Left lung (tissue), 10 donors: ENCODE data around the gene AIM2. TPM values are rescaled to one million over a fixed set of nuclear protein-coding genes. Genes with fewer than 3 reads are reported as not detected.
"Not testable (repeated sequence)": the region's sequence is repeated elsewhere in the genome, so short reads cannot be mapped to it uniquely, and the experiment has no call there.

Experiments used
- ATAC-seq: fragments of 200-7000 bp; cut with Tn5 transposase; one replicate; pipeline ENCODE4 v1.9.1; 2020; ENCODE audit warnings: moderate library complexity
- DNase-seq, 4 donors: peaks; one replicate each; pipeline ENCODE4 v3.0.0-alpha.2; 2013 to 2020
- H3K27ac ChIP-seq, 2 donors: fragments of 200-600 bp; sonication (generic) in 1 of 2; one replicate each; pipeline versions ENCODE4 v1.5.0 to v1.8.0; 2020 to 2021
- H3K27me3 ChIP-seq, 2 donors: fragments of 200-600 bp; sonication (generic) in 1 of 2; one replicate each; pipeline versions ENCODE4 v1.5.0 to v1.8.0; 2020 to 2021
- H3K36me3 ChIP-seq, 2 donors: fragments of 200-600 bp; sonication (generic) in 1 of 2; one replicate each; pipeline versions ENCODE4 v1.5.0 to v1.8.0; 2020 to 2021
- H3K4me1 ChIP-seq, 2 donors: fragments of 200-600 bp; one replicate each; pipeline ENCODE4 v1.8.0; 2021
- H3K4me3 ChIP-seq, 2 donors: fragments of 200-600 bp; sonication (generic) in 1 of 2; one replicate each; pipeline versions ENCODE4 v1.5.0 to v1.8.0; 2020 to 2021; ENCODE audit warnings: mild to moderate bottlenecking in 1 of 2
- H3K9me3 ChIP-seq, 2 donors: fragments of 200-600 bp; sonication (generic) in 1 of 2; one replicate each; pipeline versions ENCODE4 v1.5.0 to v1.8.0; 2020 to 2021
- intact Hi-C, 2 donors: fragments of 100-400 bp; cut with DNase I; formaldehyde crosslinking; loops; one replicate each; pipeline versions ENCODE4 v1.11.2 to v1.14.2; 2022
- polyA plus RNA-seq, 6 donors: library from polyadenylated mRNA; unstranded; fragments of 120-200 nt; gene quantifications; one replicate each; pipeline ENCODE4 v1.2.1, GENCODE V29; 2013; ENCODE audit not compliant: insufficient read length in 6 of 6
- total RNA-seq, 2 donors: library from RNA; stranded (reverse); fragmentation: NEBNext Ultra II Directional; extraction: Animal tissue kit (Norgen Biotek cat#: 25700); gene quantifications; one replicate each; pipeline ENCODE4 v1.2.1, GENCODE V29; 2021
- TF ChIP-seq, protein P1 (sequence below), 2 donors: fragments of 200-600 bp; sonication (generic) in 1 of 2; IDR thresholded peaks; one replicate each; pipeline versions ENCODE4 v1.5.0 to v1.8.0; 2021; ENCODE audit warnings: antibody characterized with exemption in 2 of 2
- donor health status: DM: no; HTN: yes; CAD: no.
- donor health status: DM: no; HTN: no; CAD: no.

The AIM2 gene
- total and polyA plus RNA-seq, 8 donors = 0.18 to 3.6 (median 0.51) TPM; not detected in 1

DNA sequence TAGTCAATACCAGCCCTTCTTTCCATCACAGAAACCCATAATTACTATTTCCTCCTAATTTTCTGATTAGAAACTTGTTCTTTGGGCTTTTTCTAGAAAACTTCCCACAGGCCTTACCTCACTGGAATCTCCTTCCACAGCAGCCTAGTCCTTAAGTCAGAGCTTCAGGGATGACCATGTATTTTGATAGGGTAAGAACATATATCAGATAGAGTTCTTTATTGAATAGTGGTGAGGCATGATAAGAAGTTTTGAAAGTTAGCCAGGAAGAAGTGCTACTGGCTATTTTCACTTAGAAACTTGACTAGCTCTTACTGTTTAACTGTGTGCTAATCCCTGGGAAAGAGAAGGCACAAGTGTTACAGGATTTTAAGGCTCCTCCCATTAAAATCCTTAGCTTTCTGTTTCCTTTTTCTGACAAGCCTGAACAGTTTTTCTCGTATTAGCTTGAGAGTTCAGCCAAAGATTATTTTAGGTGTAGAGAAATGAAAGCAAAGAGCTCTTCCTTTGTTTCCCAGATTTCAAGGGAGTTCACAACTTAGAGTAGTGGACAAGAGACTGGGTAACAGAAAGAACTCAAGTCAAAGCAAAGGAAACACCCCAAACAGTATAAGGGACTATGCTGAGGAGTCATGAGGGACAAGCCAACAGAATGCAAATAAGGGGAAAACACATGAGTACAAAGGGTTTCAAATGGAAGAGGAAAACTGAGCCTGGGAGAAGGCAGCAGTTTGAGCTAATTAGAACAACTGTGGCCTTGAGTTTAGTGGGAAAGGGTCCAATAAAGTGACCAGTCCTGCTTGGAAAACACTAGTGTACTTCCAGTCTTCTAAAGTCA lies 37.2 kb upstream of the AIM2 start:
- ATAC-seq (peak; percentile 37), DNase-seq (no peak)
- no peaks in the 10 kb centered on the region for H3K4me1 ChIP-seq
- intact Hi-C loops = no loop called here
- no peak overlapping the region for H3K4me3 ChIP-seq
- H3K27me3 ChIP-seq = no peaks in the 10 kb centered on the region
- TF ChIP-seq, protein P1, sequence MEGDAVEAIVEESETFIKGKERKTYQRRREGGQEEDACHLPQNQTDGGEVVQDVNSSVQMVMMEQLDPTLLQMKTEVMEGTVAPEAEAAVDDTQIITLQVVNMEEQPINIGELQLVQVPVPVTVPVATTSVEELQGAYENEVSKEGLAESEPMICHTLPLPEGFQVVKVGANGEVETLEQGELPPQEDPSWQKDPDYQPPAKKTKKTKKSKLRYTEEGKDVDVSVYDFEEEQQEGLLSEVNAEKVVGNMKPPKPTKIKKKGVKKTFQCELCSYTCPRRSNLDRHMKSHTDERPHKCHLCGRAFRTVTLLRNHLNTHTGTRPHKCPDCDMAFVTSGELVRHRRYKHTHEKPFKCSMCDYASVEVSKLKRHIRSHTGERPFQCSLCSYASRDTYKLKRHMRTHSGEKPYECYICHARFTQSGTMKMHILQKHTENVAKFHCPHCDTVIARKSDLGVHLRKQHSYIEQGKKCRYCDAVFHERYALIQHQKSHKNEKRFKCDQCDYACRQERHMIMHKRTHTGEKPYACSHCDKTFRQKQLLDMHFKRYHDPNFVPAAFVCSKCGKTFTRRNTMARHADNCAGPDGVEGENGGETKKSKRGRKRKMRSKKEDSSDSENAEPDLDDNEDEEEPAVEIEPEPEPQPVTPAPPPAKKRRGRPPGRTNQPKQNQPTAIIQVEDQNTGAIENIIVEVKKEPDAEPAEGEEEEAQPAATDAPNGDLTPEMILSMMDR (IDR thresholded peaks at IDR 0.05) = no peak
- H3K27ac ChIP-seq = no peak overlapping the region
- no peaks in the 10 kb centered on the region for H3K36me3 ChIP-seq
- no peaks in the 10 kb centered on the region for H3K9me3 ChIP-seq

DNA sequence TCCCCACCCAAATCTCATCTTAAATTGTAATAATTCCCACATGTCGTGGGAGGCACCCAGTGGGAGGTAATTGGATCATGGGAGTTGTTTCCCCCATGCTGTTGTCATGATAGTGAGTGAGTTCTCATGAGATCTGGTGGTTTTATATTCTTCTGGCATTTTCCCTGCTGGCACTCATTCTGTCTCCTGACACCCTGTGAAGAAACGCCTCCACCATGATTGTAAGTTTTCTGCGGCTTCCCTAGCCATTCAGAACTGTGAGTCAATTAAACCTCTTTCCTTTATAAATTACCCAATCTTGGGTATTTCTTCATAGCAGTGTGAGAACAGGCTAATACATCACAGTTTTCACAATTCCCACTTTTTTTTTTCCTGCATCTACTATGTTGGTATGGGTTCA lies 26.5 kb upstream of the AIM2 start:
- H3K4me3 ChIP-seq, H3K4me1 ChIP-seq, H3K9me3 ChIP-seq, H3K27me3 ChIP-seq, intact Hi-C loops, H3K36me3 ChIP-seq, H3K27ac ChIP-seq, DNase-seq: not testable (repeated sequence)
- peak; percentile 24 for ATAC-seq

DNA sequence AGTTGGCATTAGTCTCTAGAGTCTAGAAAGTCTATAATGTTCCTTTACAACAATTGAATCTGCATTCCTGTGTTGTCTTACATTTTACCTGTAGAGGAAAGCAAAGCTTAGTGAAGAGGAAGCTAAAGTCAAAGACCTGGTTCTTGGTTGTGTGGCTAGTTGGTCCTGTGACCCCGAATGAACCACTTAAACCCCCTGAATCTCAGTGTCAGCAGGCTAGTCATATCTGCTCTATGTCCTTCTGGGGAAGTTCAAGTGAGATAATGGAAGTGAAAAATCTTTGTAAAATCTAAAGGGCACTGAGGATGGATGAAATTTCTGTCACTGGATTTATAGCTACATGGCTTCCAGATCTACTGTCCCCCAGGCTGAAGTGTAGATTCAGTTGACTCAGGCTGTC lies 24.0 kb upstream of the AIM2 start:
- H3K4me1 ChIP-seq = no peaks in the 10 kb centered on the region
- H3K27ac ChIP-seq = no peak overlapping the region
- TF ChIP-seq, protein P1 (IDR thresholded peaks at IDR 0.05) = no peak
- intact Hi-C loops = no loop called here
- no peaks in the 10 kb centered on the region for H3K36me3 ChIP-seq
- ATAC-seq (no peak), DNase-seq (no peak)
- H3K9me3 ChIP-seq = no peaks in the 10 kb centered on the region
- H3K4me3 ChIP-seq = no peak overlapping the region
- H3K27me3 ChIP-seq = no peaks in the 10 kb centered on the region

DNA sequence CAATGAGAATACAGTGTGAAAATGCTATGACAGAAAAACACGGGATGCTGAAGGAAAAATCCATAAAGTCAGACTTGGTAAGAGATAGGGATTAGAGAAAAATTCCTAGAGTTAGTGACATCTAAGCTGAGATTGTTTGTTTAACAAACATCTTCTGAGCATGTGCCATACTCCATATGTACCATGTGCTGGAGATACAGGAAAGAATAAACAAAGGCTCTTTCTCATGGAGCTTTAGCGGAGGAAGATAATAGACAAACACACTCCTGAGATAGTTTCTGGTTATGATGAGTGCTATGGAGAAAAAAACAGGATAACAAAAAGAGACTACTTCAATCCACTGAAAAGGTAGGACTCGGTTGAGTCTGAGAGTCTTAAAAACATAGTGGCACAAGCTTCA lies 22.0 kb upstream of the AIM2 start:
- intact Hi-C loops = no loop called here
- Histone ChIP-seq H3K4me3 (no peak overlapping the region), H3K4me1 (no peaks in the 10 kb centered on the region), H3K27me3 (no peaks in the 10 kb centered on the region), H3K9me3 (no peaks in the 10 kb centered on the region), H3K36me3 (no peaks in the 10 kb centered on the region), H3K27ac (no peak overlapping the region)
- DNase-seq (no peak), ATAC-seq (no peak)
- TF ChIP-seq, protein P1 (IDR thresholded peaks at IDR 0.05) = no peak

DNA sequence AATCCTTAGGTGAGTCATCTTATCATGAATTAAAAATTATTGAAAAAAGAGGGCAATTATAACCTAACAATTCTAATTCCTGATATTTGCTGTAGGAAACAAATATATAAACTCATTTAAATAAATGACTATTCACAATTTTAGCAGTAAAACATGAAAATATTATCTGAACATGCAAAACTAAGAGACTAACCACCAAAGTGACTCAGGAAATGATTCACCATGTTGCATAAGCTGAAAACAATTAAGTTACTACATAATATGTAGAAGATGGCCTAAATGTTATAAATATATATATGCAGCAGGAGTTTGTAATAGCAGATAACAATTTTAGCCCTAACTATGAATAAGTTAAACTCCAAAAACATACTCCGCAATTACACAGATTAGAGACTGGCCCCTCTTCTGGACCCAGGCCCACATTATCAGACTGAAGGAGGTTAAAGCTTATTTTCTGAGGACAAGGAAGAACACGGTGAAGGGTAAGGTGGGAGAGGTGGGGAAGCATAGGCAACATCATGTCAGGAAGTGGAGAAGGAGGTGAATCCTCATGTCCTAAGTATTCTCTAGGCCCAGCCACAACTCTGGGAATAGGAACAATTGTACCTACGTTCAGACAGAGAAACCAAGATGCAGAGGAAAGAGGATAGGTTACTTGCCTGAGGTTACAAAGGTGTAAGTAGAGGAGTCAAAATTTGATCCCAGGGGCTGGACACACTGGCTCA lies 15.6 kb upstream of the AIM2 start:
- H3K27me3 ChIP-seq = no peaks in the 10 kb centered on the region
- H3K4me3 ChIP-seq = no peak overlapping the region
- intact Hi-C loops = no loop called here
- TF ChIP-seq, protein P1 (IDR thresholded peaks at IDR 0.05) = no peak
- peaks cover 0 to 42% of the 10 kb centered on the region in 2 donors for H3K4me1 ChIP-seq
- no peaks in the 10 kb centered on the region for H3K9me3 ChIP-seq
- ATAC-seq (peak; percentile 49), DNase-seq (no peak)
- H3K36me3 ChIP-seq = no peaks in the 10 kb centered on the region
- H3K27ac ChIP-seq = peak overlapping the region in 1 of 2 donors; percentile 73
